H4 (cell line): ENCODE data around the gene TACR2. TPM values are rescaled to one million over a fixed set of nuclear protein-coding genes. Genes with fewer than 3 reads are reported as not detected.

ENCODE experiments used
- DNase-seq: peaks from one replicate; pipeline ENCODE4 v3.0.0-alpha.2; 2015; ENCODE audit warnings: low spot score
- total RNA-seq: library from RNA; depleted of rRNA; stranded (reverse); fragments of >200 nt; shearing (Covaris generic); gene quantifications from 2 replicates; pipeline ENCODE4 v1.2.3, GENCODE V29; 2014

TACR2 gene
- total RNA-seq, 1 experiment from 2014 or later, result not detected

DNA sequence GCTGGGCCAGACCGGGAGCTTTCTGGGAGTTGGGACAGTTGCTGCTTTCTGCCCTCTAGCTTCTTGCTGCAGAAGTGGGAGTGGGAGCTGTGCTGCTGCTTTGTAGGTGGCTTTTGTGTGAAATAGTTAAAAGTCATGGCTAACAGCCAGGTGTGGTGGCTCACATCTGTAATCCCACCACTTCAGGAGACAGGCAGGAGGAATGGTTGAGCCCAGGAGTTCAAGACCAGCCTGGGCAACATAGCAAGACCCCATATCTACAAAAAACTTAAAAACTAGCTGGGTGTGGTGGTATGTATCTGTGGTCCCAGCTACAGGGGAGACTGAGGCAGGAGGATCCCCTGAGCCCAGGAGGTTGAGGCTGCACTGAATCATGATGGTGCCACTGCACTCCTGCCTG lies 13.7 kb downstream of the TACR2 start:
- no peak for DNase-seq

DNA sequence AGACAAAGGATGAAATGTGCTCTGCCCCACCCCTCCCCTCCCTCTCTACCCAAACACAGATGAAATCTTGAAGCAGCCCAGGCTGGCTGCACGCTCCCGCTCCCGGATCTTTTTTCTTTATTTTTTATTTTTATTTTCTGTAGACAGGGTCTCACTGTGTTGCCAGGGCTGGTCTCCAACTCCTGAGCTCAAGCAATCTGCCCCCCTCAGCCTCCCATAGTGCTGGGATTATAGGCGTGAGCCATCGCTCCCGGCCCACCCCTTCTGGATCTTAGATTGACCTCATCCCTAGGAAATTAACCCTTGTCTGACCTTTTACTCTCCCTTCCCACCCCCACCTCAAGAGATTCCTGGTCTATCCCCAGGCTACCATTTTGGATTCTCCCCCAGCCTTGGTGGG lies 14.3 kb downstream of the TACR2 start:
- no peak for DNase-seq

DNA sequence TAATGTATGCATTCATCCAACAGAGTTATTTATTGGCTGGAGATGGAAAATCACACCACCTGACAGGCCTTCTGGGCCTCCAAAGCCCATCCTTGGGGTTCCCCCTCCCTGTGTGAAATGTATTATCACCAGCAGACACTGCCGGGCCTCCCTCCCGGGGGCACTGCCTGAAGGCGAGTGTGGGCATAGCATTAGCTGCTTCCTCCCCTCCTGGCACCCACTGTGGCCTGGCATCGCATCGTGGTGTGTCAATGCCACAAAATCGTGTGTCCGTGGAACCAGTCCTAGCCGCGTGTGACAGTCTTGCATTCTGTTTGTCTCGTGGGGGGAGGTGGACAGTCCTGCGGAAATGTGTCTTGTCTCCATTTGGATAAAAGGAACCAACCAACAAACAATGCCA lies 15.3 kb downstream of the TACR2 start:
- DNase-seq, result no peak

DNA sequence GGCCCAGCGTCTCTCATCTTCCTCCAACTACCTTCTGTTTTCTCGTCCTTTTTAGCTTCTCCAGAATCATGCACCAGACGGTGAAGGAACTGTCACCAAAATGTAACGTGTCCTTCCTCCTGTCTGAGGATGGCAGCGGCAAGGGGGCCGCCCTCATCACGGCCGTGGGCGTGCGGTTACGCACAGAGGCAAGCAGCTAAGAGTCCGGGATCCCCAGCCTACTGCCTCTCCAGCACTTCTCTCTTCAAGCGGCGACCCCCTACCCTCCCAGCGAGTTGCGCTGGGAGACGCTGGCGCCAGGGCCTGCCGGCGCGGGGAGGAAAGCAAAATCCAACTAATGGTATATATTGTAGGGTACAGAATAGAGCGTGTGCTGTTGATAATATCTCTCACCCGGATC lies 15.8 kb downstream of the TACR2 start:
- no peak for DNase-seq

- no peak for DNase-seq
Measured at GRCh38 chr10:69398466-69398865, 18.3 kb downstream of the TACR2 start.

DNA sequence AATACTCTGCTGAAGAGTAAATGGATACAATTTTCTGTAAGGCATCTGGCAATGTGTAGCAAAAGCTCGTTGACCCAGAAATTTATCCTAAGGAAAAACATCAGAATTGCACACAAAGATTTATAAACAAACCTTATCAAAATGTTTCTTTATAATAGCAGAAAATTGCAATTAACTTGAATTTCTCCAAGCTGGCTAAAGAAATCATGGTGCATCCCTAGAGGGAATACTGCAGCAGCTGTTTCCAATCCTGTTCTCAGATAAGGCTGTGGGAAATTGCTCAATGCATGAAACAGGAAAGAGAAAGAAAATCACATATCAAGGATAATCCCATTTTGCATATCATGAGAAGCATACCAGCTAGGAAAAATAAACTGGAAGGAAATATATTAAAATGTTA lies 18.7 kb downstream of the TACR2 start:
- DNase-seq, result no peak

DNA sequence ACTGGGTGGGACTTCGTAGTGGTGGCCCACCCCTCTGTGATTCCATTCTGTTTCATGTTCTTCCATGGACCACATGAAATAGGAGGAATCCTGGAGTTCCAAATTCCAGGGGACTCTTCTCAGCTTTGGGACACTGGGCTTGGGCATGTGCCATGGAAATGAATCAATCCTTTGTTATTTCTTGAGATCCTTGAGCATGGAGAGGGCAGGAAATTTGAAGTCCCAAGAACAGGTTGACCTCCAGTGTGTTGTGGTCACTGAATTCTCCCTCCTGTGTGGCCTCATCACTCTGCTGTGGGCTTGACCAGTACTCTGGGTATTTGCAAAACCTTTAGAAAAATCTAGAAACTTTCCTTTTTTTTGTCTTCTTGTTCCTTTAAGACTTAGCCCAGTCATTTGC lies 22.7 kb downstream of the TACR2 start:
- DNase-seq, result no peak

DNA sequence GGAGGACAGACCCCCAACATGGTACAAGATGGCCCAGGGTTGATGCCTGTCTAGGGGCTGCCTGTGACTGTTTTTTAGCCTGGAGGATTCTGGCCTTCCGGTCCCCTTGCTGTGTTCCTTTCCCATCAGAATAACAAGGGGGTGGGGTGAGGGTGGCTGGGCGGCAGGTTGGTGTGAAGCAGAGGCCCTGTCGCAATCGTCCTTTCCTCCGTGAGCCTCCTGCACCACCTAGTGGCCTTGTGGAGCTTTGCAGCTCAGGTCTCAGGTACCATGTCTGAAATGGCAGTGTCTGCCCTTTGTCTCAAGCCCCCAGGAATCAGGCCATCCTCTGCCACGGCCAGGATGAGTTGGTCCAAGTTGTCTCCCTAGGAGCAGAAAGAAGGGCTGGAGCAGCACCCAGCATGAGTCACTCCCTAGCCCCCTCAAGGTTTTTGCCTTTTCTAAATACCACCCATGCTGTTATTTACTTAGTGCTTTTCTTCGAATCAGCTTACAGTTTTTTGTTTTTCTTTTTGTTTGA lies 24.2 kb downstream of the TACR2 start:
- DNase-seq, result peak; percentile 85

DNA sequence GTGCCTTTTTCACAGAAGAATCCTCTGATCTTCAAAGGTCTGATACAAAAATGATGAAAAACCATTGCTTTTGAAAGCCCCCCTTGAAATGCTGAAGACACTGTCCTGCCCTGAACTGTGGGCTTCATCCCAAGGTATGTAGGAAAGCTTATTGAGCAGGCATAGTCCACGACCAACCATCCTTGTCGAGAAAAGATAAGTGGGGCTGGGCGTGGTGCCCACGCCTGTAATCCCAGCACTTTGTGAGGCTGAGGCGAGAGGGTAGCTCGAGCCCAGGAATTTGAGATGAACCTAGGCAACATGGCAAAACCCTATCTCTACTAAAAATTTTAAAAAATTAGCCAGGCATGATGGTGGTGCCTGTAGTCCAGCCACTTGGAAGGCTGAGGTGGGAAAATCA lies 25.6 kb downstream of the TACR2 start:
- DNase-seq, result no peak

DNA sequence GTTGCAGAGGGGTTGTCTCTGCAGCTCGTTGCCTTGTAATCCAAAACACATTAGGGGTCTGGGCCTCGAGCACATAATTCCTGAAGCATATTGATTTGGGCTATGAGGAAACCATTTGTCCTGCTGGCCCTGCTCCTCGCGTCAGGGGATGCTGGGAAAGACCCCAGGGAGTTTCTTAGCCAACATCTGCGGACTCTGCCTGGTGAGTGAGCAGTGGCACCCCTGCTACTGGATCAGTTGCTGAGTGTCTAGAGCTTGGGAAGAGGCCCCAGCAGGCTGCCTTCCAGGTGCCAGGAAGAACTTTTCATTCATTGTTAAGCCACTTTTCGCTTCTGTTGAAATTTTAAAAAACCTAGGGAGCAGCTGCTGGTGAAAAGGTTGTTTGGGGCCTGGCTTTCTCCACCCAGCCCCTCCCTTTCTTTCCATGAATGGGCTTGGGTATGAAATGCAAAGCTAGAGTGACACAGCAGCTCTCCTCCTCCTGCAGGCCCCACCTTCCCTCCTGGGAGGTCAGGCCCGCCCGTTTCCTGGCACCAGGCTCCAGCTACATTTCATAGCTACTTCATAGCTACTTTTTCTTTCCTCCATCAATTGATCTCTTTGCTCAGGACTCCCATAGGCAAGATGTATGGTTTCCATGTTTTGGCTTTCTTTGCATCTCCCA lies 26.8 kb downstream of the TACR2 start:
- DNase-seq, result peak; percentile 76

DNA sequence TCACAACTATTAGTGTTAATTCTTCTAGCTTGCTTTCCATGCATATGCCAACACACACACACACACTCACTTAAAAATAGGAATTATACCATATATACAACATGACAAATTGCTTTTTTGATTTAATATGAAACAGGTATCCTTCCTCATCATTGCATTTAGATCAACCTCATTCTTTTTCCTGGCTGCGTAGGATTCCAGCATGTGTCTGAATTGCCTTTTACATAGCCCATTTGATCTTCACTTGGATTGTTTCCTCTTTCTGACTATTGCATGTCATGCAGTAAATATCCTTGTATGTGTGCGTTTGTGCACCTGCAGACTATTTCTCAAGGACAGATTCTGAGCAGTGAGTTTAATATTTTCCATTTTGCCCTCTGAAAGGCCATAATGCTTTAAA lies 28.2 kb downstream of the TACR2 start:
- DNase-seq, result no peak

DNA sequence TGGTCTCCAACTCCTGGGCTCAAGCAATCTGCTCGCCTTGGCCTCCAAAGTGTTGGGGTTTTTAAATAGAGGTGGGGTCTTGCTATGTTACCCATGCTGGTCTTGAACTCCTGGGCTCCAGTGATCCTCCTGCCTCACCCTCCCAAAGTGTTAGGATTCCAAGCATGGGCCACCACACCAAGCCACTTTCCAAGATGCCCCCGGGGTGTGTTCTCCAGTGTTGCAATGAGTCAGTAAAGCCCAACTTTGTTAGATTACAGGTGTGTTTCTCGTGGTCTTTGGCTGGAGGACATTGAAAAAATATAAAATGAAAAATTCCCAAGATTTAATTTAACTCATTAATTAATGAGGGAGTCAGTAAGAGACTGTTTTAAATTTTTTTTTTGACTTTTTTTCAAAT lies 29.2 kb downstream of the TACR2 start:
- DNase-seq, result no peak

- no peak for DNase-seq
Measured at GRCh38 chr10:69385454-69386350, 31.0 kb downstream of the TACR2 start.

GRCh38 chr10:69384320-69384719 lies 32.4 kb downstream of the TACR2 start:
- DNase-seq, result no peak

GRCh38 chr10:69383558-69383957 lies 33.2 kb downstream of the TACR2 start:
- no peak for DNase-seq

- peak; percentile 33 for DNase-seq
Measured at GRCh38 chr10:69382382-69383117, 34.2 kb downstream of the TACR2 start.

- DNase-seq, result no peak
Measured at GRCh38 chr10:69379800-69380199, 36.9 kb downstream of the TACR2 start.

- no peak for DNase-seq
Measured at GRCh38 chr10:69377933-69378332, 38.8 kb downstream of the TACR2 start.

- no peak for DNase-seq
Measured at GRCh38 chr10:69377191-69377590, 39.5 kb downstream of the TACR2 start.

DNA sequence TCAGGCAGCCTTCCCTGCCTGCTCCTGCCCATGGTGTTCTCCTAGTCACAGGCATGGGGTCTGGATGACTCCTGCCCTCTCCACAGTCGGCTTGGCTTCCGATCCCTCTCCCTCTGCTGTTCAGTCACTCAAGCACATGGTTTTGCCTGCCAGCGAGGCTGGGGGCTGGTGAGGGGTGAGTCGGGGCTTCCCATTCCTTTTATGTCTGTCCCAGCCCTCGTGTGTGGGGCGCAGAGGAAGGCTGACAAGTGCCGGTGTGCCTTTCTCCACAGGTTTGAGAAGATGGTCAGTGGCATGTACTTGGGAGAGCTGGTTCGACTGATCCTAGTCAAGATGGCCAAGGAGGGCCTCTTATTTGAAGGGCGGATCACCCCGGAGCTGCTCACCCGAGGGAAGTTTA lies 40.1 kb downstream of the TACR2 start:
- no peak for DNase-seq

DNA sequence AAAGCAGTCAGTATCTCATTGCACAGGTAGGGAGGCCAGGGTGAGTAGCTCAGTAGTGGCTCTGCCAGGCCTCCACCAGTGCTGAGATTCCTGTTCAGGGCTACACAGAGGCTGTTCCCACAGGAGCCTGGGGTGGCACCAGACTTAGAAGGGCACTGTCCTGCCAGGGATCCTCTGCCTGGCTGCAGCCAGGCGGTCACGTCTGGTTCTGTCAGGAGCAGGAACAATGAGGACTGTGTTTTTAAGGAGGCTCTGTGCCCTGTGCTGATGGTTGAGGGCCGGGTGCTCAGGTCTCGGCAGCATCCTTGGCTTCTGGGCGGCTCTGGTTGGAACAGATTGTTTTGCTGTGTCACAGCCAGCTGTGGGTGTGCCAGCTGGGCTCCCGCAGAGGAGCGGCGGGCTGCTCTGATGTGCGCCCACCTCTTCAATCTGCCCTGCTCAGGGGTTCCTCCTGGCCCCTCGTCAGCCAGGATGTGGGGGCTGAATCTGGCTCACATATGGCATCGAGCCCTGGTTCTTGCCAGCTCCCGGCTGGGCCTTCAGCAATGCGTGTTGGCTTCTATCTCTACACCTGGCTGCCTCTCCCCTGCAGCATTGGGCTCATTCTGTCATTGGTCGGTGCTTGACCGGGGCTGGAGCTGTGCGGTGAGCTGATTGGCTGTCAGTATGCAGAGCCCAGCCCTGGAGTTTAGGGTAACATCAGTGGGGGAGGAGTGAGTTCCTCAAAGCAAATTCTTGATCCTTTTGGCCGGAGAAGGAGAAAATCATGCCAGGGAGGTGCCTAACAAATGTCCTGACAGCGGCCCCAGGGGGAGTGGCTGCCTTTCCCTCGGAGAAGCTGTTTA lies 41.2 kb downstream of the TACR2 start:
- DNase-seq, result no peak

GRCh38 chr10:69374931-69375306 lies 41.8 kb downstream of the TACR2 start:
- no peak for DNase-seq
